Daoy (cell line): ENCODE data around the gene NQO2. TPM values are rescaled to one million over a fixed set of nuclear protein-coding genes. Genes with fewer than 3 reads are reported as not detected.
"Not testable (repeated sequence)": the region's sequence is repeated elsewhere in the genome, so short reads cannot be mapped to it uniquely, and the experiment has no call there.

ENCODE experiments used
- DNase-seq: peaks from one replicate; pipeline ENCODE4 v3.0.0-alpha.2; 2015; ENCODE audit warnings: low read depth
- total RNA-seq: library from RNA; depleted of rRNA; stranded (reverse); fragments of >200 nt; shearing (Covaris generic); gene quantifications from 2 replicates; pipeline ENCODE4 v1.2.3, GENCODE V29; 2014

The NQO2 gene
- total RNA-seq, 1 experiment from 2014 or later, result 17.5 TPM

- DNase-seq, result no peak
Measured at GRCh38 chr6:3037638-3038365, 38.1 kb downstream of the NQO2 start.

DNA sequence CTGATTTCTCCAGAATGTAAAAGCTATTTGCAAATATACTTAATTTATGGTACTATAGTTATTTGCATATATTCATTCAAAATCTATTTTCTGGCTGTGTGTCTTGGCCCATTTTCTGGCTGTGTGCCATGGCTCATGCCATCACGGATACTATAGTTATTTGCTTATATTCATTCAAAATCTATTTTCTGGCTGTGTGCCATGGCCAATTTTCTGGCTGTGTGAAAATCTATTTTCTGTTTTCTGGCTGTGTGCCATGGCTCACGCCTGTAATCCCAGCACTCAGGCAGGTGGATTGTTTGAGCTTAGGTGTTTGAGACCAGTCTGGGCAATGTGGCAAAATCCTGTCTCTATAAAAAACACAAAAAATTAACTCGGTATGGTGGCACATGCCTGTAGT lies 39.7 kb downstream of the NQO2 start:
- no peak for DNase-seq

DNA sequence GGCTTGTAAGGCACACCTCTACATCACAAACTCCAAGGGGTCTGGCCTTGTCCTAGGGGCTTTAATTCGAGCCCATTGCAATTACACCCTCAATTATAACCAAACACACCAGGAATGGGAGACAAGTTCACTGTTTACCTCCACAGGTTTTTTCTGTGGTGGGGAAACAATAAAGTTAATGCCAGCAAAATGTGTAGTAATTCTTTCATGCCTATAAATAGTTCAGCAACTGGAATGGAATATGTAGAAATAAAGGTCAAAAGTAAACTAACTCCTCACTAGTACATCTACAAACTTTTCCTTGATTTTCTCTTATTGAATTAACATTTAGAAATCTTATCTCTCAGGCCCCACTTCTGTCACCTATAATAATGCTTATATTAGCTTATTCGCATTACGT lies 41.5 kb downstream of the NQO2 start:
- no peak for DNase-seq

DNA sequence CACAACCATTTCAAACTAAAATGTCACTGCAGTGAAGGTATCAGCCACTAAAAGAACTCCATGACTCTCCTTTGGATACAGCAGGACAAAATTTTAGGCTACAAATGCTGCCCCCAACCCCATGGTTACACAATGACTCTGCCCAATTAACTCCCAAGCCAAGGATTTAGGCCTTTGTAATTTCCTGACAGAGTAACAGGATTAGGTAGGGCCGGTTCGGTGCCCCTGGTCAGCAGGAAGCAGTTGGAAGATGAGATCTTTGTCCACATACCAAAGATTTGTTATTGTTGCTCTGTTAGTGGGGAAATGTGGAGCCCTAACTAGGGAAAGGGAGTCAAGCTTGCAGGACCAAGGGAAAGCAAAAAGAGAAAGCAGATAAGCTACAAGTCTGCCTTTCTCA lies 41.9 kb downstream of the NQO2 start:
- DNase-seq, result no peak

DNA sequence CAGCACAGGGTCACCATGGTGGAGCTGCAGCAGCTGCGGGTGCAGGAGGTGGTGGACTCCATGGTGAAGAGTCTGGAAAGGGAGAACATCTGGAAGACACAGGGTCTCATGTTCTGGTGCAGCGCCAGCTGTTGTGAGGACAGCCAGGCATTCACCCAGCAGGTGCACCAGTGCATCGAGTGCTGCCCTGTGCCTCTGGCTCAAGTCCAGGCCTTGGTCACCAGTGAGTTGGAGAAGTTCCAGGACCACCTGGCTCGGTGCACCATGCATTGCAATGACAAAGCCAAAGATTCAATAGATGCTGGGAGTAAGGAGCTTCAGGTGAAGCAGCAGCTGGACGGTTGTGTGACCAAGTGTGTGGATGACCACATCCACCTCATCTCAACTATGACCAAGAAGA lies 45.7 kb downstream of the NQO2 start:
- no peak for DNase-seq

GRCh38 chr6:3045777-3046176 lies 46.1 kb downstream of the NQO2 start:
- DNase-seq, result no peak

DNA sequence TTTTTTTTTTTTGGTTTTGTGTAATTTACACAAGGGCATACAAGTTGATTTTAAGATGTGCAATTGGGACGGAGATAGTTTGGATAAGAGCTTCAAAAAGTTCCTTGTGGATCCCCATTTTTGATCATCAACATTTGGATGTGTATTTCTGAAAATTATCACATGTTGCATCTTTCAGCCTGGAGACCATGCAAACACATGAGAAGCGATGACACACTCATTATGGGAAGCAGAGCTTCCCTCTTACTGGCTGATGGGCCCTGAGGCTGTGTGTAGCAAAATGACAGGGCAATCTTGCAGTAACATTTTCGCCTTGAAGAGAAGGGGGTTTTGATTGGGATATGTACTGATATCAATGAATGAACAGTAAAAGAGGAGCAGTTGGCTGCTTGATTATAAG lies 46.6 kb downstream of the NQO2 start:
- DNase-seq, result no peak

GRCh38 chr6:3048009-3048408 lies 48.3 kb downstream of the NQO2 start:
- DNase-seq, result not testable (repeated sequence)

DNA sequence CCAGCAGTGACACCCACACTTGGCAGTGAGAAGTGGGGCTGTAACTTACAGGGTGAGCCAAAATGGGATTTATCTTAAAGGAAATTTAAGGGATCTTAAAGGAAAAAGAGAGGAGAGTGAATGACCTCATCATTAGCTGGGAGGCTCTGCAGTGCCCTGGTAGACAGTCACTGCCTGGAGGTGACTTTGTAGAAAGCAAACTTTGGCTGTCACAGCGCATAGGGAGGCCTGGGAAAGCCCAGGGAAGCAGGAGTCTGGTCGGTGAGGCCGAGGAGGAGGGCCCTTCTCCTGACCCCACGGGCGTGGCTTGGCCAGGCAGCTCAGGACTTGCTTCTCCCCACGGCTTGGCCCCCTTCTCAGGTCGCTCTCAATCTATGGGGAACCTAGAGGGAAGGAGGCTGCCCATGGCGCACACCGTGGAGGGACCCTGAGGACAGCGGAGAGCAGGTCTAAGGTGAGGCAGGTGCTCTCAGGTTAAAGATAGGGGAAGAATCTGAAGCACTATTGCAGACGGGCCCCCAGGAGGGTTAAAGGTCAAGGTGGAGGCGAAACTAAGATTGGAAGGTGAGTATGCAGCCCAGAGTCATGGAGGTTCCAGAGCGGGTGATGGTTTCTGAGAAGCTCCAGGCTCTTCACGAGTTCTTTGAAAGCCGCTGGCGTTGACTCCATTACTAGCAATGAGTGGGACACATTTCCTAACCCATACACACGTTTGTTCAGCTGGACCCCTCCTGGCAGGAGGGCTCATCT lies 53.0 kb downstream of the NQO2 start:
- DNase-seq, result no peak

DNA sequence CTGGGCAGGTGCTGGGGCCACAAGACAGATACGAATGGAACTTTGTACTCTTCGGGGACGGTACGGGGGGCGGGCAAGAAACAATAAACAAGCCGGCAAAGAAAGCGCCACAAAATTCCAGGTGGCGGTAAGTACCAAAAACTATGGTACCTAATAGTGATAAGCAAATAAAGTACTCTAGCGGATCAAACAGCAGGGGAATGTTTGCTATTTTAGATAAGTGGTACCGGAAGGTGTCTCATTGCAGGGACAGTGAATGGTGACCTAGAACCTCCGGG lies 53.5 kb downstream of the NQO2 start:
- DNase-seq, result no peak

GRCh38 chr6:3054229-3055157 lies 54.8 kb downstream of the NQO2 start:
- peak; percentile 36 for DNase-seq

DNA sequence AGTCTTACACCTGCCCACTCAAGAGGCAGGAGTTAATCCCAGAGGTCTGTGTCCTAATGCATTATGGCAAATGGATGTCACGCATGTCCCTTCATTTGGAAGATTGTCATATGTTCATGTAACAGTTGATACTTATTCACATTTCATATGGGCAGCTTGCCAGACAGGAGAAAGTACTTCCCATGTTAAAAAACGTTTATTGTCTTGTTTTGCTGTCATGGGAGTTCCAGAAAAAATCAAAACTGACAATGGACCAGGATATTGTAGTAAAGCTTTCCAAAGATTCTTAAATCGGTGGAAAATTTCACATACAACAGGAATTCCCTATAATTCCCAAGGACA lies 55.4 kb downstream of the NQO2 start:
- not testable (repeated sequence) for DNase-seq

GRCh38 chr6:3057063-3057770 lies 57.5 kb downstream of the NQO2 start:
- DNase-seq, result no peak

DNA sequence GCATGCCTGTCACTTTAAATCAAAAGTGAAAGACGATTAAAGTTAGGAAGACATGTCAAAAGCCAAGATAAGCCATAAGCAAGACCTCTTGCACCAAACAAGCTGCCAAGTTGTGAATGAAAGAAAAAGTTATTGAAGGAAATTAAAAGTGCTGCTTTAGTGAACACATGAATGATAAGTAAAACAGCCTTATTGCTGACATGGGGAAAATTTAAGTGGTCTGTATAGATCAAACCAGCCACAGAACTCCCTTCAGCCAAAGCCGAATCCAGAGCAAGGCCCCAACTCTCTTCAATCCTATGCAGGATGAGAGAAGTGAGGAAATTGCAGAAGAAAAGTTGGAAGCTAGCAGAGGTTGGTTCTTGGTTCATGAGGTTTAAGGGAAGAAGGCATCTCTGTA lies 59.3 kb downstream of the NQO2 start:
- DNase-seq, result no peak

GRCh38 chr6:3060092-3060491 lies 60.4 kb downstream of the NQO2 start:
- not testable (repeated sequence) for DNase-seq

GRCh38 chr6:3061501-3061941 lies 61.8 kb downstream of the NQO2 start:
- peak; percentile 70 for DNase-seq

- not testable (repeated sequence) for DNase-seq
Measured at GRCh38 chr6:3063340-3063732, 63.6 kb downstream of the NQO2 start.

DNA sequence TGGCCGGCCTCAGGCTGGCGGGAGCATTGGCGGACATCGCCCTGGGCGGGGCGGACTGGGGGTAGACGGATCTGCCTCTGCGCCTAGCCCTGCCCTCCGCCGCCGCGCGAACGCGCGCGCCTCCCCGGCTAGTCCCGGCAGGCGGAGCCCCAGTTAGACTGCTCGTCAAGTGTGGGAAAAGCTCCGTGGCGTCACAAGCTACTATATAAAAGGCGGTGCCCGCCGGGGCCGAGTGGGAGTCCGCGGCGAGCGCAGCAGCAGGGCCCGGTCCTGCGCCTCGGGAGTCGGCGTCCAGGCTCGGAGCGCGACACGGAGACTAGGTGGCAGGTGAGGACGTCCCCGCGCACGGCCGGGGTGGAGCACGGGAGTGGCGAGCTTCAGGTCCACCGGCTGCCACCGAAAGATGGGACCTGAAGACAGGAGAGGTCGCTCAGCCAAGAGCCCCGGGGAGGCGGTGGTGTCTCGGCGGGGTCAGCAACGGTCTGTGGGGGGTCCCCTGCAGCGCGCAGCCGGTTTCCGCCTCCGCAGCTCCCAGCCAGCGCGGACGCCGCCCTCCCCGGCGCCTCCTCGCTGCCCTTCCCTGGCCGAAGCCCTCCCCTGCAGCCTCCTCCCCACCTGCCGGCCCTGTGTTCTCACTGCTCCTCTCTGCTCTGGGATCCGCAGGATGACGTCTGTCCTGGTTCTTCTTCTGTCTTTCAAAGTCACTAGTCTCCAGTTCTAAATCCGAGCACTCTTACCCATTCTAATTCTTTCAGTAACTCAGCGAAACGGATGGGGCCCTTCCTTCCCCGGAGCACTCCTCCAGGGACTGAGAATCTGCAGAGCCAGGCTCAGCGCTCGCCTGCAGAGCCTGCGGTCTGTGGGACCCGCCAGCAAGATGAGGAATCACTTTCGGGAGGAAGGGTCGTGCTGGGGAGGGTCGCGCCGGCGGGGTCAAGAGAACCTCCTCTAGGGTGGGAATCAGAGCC lies 64.3 kb downstream of the NQO2 start:
- peak; percentile 95 for DNase-seq

GRCh38 chr6:3068329-3069214 lies 68.9 kb downstream of the NQO2 start, which contains the start of gene RIPK1:
TSS of gene RIPK1 (plus strand) at chr6:3068494. CDS start at chr6:3076824, 8,330 bp downstream.
- peak; percentile 95 for DNase-seq
